Activated CD4-positive, CD25-positive, alpha-beta regulatory T cell (primary cell): ENCODE results near the gene CDC14C.
"Not testable (repeated sequence)": the region's sequence is repeated elsewhere in the genome, so short reads cannot be mapped to it uniquely, and the experiment has no call there.

Source experiments
- DNase-seq, 4 experiments: peaks; one replicate each; lab custom pipeline; 2025; lab: John Stamatoyannopoulos, UW

Gene CDC14C

GRCh38 chr7:48924433-48924832 is at the start of gene CDC14C:
CDC14C (plus strand) TSS chr7:48924547; CDS start chr7:48924673, 126 bp downstream.
- DNase-seq = no peak

GRCh38 chr7:48875045-48875916 is 49.1 kb upstream of the CDC14C start:
- DNase-seq = no peak

GRCh38 chr7:48876087-48876486 is 48.3 kb upstream of the CDC14C start:
- DNase-seq = no peak

- no peak for DNase-seq
These were observed 43.5 kb upstream of the CDC14C start for GRCh38 chr7:48880851-48881250.

GRCh38 chr7:48887500-48887899 is 36.8 kb upstream of the CDC14C start:
- DNase-seq = no peak

- no peak for DNase-seq
These were observed 29.8 kb upstream of the CDC14C start for GRCh38 chr7:48894574-48894973.

- DNase-seq = no peak
These were observed 24.4 kb upstream of the CDC14C start for GRCh38 chr7:48899932-48900331.

GRCh38 chr7:48901966-48902365 is 22.4 kb upstream of the CDC14C start:
- no peak for DNase-seq

GRCh38 chr7:48904975-48905374 is 19.4 kb upstream of the CDC14C start:
- no peak for DNase-seq

GRCh38 chr7:48905686-48906085 is 18.7 kb upstream of the CDC14C start:
- not testable (repeated sequence) for DNase-seq

- not testable (repeated sequence) for DNase-seq
These were observed 14.5 kb upstream of the CDC14C start for GRCh38 chr7:48909887-48910286.

- no peak for DNase-seq
These were observed 7.1 kb downstream of the CDC14C start for GRCh38 chr7:48931481-48931880.

GRCh38 chr7:48932126-48932910 is 8.0 kb downstream of the CDC14C start:
- DNase-seq = no peak

GRCh38 chr7:48933549-48934085 is 9.3 kb downstream of the CDC14C start:
- no peak for DNase-seq

- DNase-seq = no peak
These were observed 14.4 kb downstream of the CDC14C start for GRCh38 chr7:48938539-48939295.

GRCh38 chr7:48943279-48943990 is 19.1 kb downstream of the CDC14C start:
- no peak for DNase-seq

- DNase-seq = no peak
These were observed 31.6 kb downstream of the CDC14C start for GRCh38 chr7:48955916-48956315.

GRCh38 chr7:48959676-48960075 is 35.3 kb downstream of the CDC14C start:
- no peak for DNase-seq

GRCh38 chr7:48962821-48963505 is 38.6 kb downstream of the CDC14C start:
- DNase-seq = no peak

GRCh38 chr7:48964074-48964473 is 39.7 kb downstream of the CDC14C start:
- no peak for DNase-seq

- DNase-seq = no peak
These were observed 46.8 kb downstream of the CDC14C start for GRCh38 chr7:48971173-48971572.
